IMR-90 (cell line): ENCODE measurements around the gene DPPA2. TPM values are rescaled to one million over a fixed set of nuclear protein-coding genes. Genes with fewer than 3 reads are reported as not detected.

Experiments
- ATAC-seq: fragments of 200-7000 bp; cut with Tn5 transposase; 2 replicates; pipeline ENCODE4 v1.9.1; 2020; ENCODE audit warnings: low read depth, mild to moderate bottlenecking, moderate library complexity
- BruUV-seq: library from RNA; stranded (reverse); fragments of 400-500 nt; replicated peaks from 2 replicates; lab custom pipeline; 2021; lab: Mats Ljungman, UMichigan
- CTCF ChIA-PET: fragments of 300-600 bp; formaldehyde crosslinking; extraction: SDS; loops from one replicate; lab custom pipeline; 2021; ENCODE audit warnings: antibody characterized with exemption; lab: Yijun Ruan, JAX
- POLR2A ChIA-PET: fragments of 300-600 bp; sonication (Branson Sonifier 250); formaldehyde crosslinking; loops from one replicate; lab custom pipeline; 2022; ENCODE audit warnings: antibody characterized with exemption; ENCODE audit not compliant: unreplicated experiment; lab: Charles Lee
- DNase-seq: peaks from one replicate; pipeline ENCODE4 v3.0.0; 2013
- H2AFZ ChIP-seq: replicated peaks from 2 replicates; pipeline ENCODE3; 2013; ENCODE audit warnings: low read length, mild to moderate bottlenecking; ENCODE audit not compliant: poor library complexity
- H2AK5ac ChIP-seq: 2 replicates; pipeline ENCODE4 v1.6.1; 2013; ENCODE audit warnings: low read depth, low read length, inconsistent platforms
- H2AK9ac ChIP-seq: replicated peaks from 2 replicates; pipeline ENCODE3; 2013; ENCODE audit warnings: mild to moderate bottlenecking, low read depth, low read length, moderate library complexity; ENCODE audit not compliant: poor library complexity
- H2BK120ac ChIP-seq: 2 replicates; pipeline ENCODE4 v1.6.1; 2013; ENCODE audit warnings: low read depth, low read length, inconsistent platforms
- H2BK15ac ChIP-seq: 3 replicates; pipeline ENCODE4 v1.6.1; 2013; ENCODE audit warnings: low read depth, low read length, inconsistent platforms
- H2BK20ac ChIP-seq: 2 replicates; pipeline ENCODE4 v1.6.1; 2013; ENCODE audit warnings: low read depth, mild to moderate bottlenecking, inconsistent platforms, low read length, moderate library complexity
- H2BK5ac ChIP-seq: 2 replicates; pipeline ENCODE4 v1.6.1; 2013; ENCODE audit warnings: mild to moderate bottlenecking, low read depth, low read length, inconsistent platforms; ENCODE audit not compliant: poor library complexity, severe bottlenecking
- H3K14ac ChIP-seq: replicated peaks from 2 replicates; pipeline ENCODE4 v1.6.1; 2013; ENCODE audit warnings: low read depth, low read length, inconsistent platforms
- H3K18ac ChIP-seq: 2 replicates; pipeline ENCODE4 v1.6.1; 2013; ENCODE audit warnings: low read depth, low read length, control low read depth
- H3K23ac ChIP-seq: 2 replicates; pipeline ENCODE4 v1.6.1; 2013; ENCODE audit warnings: low read depth, low read length, inconsistent platforms
- H3K27ac ChIP-seq: 2 replicates; pipeline ENCODE4 v1.5.1; 2013; ENCODE audit warnings: mild to moderate bottlenecking, control low read depth, low read length; ENCODE audit not compliant: insufficient read depth
- H3K27me3 ChIP-seq: 2 replicates; pipeline ENCODE4 v1.6.1; 2013; ENCODE audit warnings: low read length; ENCODE audit not compliant: control insufficient read depth, insufficient read depth
- H3K36me3 ChIP-seq: 2 replicates; pipeline ENCODE4 v1.6.1; 2013; ENCODE audit warnings: low read length, mixed read lengths; ENCODE audit not compliant: control insufficient read depth, insufficient read depth
- H3K4ac ChIP-seq: 2 replicates; pipeline ENCODE4 v1.6.1; 2013; ENCODE audit warnings: low read depth, low read length, inconsistent platforms
- H3K4me1 ChIP-seq: 2 replicates; pipeline ENCODE4 v1.6.1; 2013; ENCODE audit warnings: low read length, mixed read lengths; ENCODE audit not compliant: control insufficient read depth, insufficient read depth
- H3K4me2 ChIP-seq: 2 replicates; pipeline ENCODE4 v1.6.1; 2013; ENCODE audit warnings: low read depth, mild to moderate bottlenecking, control low read depth, low read length, moderate library complexity
- H3K4me3 ChIP-seq: 2 replicates; pipeline ENCODE4 v1.5.1; 2013; ENCODE audit warnings: low read depth, mild to moderate bottlenecking, control low read depth, low read length, moderate library complexity; ENCODE audit not compliant: insufficient read depth
- H3K56ac ChIP-seq: 2 replicates; pipeline ENCODE4 v1.6.1; 2013; ENCODE audit warnings: low read length, inconsistent platforms; ENCODE audit not compliant: insufficient read depth; ENCODE audit errors: extremely low read depth
- H3K79me1 ChIP-seq, 2 experiments: 2 replicates each; pipeline ENCODE4 v1.6.1; 2013; ENCODE audit warnings: low read length in 2 of 2, inconsistent platforms in 1 of 2, low read depth in 1 of 2
- H3K9ac ChIP-seq: 2 replicates; pipeline ENCODE4 v1.6.1; 2013; ENCODE audit warnings: low read depth, low read length, control low read depth
- H3K9me1 ChIP-seq: 2 replicates; pipeline ENCODE4 v1.6.1; 2013; ENCODE audit warnings: low read length, inconsistent platforms; ENCODE audit not compliant: insufficient read depth
- H3K9me3 ChIP-seq: 2 replicates; pipeline ENCODE4 v1.6.1; 2013; ENCODE audit warnings: low read length; ENCODE audit not compliant: control insufficient read depth, insufficient read depth
- H4K20me1 ChIP-seq: 2 replicates; pipeline ENCODE4 v1.6.1; 2013; ENCODE audit warnings: low read length, inconsistent platforms; ENCODE audit not compliant: insufficient read depth
- H4K5ac ChIP-seq: 2 replicates; pipeline ENCODE4 v1.6.1; 2013; ENCODE audit warnings: mild to moderate bottlenecking, low read depth, low read length, control low read depth
- H4K8ac ChIP-seq, 2 experiments: 2 replicates each; pipeline ENCODE4 v1.6.1; 2013; ENCODE audit warnings: low read depth in 2 of 2, low read length in 2 of 2, control low read depth in 1 of 2, inconsistent platforms in 1 of 2
- H4K91ac ChIP-seq: 2 replicates; pipeline ENCODE4 v1.6.1; 2013; ENCODE audit warnings: low read depth, low read length, inconsistent platforms; ENCODE audit not compliant: insufficient read depth
- BHLHE40 ChIP-seq: fragments of 150-350 bp; IDR thresholded peaks from 2 replicates; pipeline ENCODE4 v1.6.1; 2016; ENCODE audit warnings: mild to moderate bottlenecking, low read depth, low read length
- CEBPB ChIP-seq: IDR thresholded peaks from 2 replicates; pipeline ENCODE4 v1.6.1; 2012; ENCODE audit warnings: low read depth, low read length, improper control_type of control experiment
- CHD1 ChIP-seq: IDR thresholded peaks from 2 replicates; pipeline ENCODE4 v1.6.1; 2012; ENCODE audit warnings: low read depth, low read length, improper control_type of control experiment
- CTCF ChIP-seq: conservative IDR thresholded peaks from 2 replicates; pipeline ENCODE4 v1.5.1; 2012; ENCODE audit warnings: mild to moderate bottlenecking, low read depth, low read length, improper control_type of control experiment
- FOS ChIP-seq: fragments of 150-350 bp; IDR thresholded peaks from 2 replicates; pipeline ENCODE4 v1.6.1; 2016; ENCODE audit warnings: low read depth, low read length
- MAFK ChIP-seq: IDR thresholded peaks from 2 replicates; pipeline ENCODE4 v1.6.1; 2012; ENCODE audit warnings: low read depth, low read length, improper control_type of control experiment
- MAZ ChIP-seq: IDR thresholded peaks from 2 replicates; pipeline ENCODE4 v1.6.1; 2012; ENCODE audit warnings: low read depth, mild to moderate bottlenecking, low read length, improper control_type of control experiment, moderate library complexity, borderline replicate concordance
- MXI1 ChIP-seq: IDR thresholded peaks from 2 replicates; pipeline ENCODE4 v1.6.1; 2012; ENCODE audit warnings: low read depth, mild to moderate bottlenecking, low read length, moderate library complexity, borderline replicate concordance
- NFE2L2 ChIP-seq: fragments of 150-350 bp; IDR thresholded peaks from 2 replicates; pipeline ENCODE4 v1.6.1; 2016; ENCODE audit warnings: low read depth, mild to moderate bottlenecking, low read length
- POLR2A ChIP-seq: IDR thresholded peaks from 2 replicates; pipeline ENCODE4 v1.6.1; 2012; ENCODE audit warnings: mild to moderate bottlenecking, low read depth, low read length
- RAD21 ChIP-seq: IDR thresholded peaks from 2 replicates; pipeline ENCODE4 v1.6.1; 2012; ENCODE audit warnings: low read length, improper control_type of control experiment
- RCOR1 ChIP-seq: IDR thresholded peaks from 2 replicates; pipeline ENCODE4 v1.6.1; 2012; ENCODE audit warnings: mild to moderate bottlenecking, low read length, improper control_type of control experiment; ENCODE audit not compliant: insufficient replicate concordance
- RFX5 ChIP-seq: IDR thresholded peaks from 2 replicates; pipeline ENCODE4 v1.8.0; 2012; ENCODE audit warnings: low read depth, mild to moderate bottlenecking, low read length, moderate library complexity
- SMC3 ChIP-seq: fragments of 150-350 bp; IDR thresholded peaks from 2 replicates; pipeline ENCODE4 v1.6.1; 2016; ENCODE audit warnings: low read depth, mild to moderate bottlenecking, antibody characterized with exemption, low read length, moderate library complexity
- WGBS, 2 experiments: methylation state at CpG; one replicate each; pipeline versions ENCODE4 v1.1.5 to v1.1.7; 2013; ENCODE audit warnings: missing lambda C conversion rate in 2 of 2; ENCODE audit not compliant: insufficient read length in 1 of 2; ENCODE audit errors: extremely low coverage in 2 of 2; 5-methylcytosine and 5-hydroxymethylcytosine counted together
- dilution Hi-C: fragments of 300-500 bp; cut with HindIII; formaldehyde crosslinking; loops from one replicate; pipeline ENCODE4 v1.14.3; 2018; ENCODE audit warnings: low sequenced_read_pairs; ENCODE audit not compliant: unreplicated experiment
- in situ Hi-C: fragments of 300-500 bp; cut with MboI; formaldehyde crosslinking; loops from 3 replicates; pipeline ENCODE4 v1.14.3; 2019; ENCODE audit warnings: low sequenced_read_pairs, inconsistent platforms, mixed read lengths
- intact Hi-C: fragments of 100-400 bp; cut with micrococcal nuclease; formaldehyde crosslinking; loops from 2 replicates; pipeline ENCODE4 v1.10.0; 2022
- polyA plus RNA-seq, 3 experiments: library from polyadenylated mRNA; depleted of rRNA; stranded (reverse); fragments of >200 nt; gene quantifications; 2 replicates each; pipeline ENCODE4 v1.2.3, GENCODE V29; 2012; ENCODE audit warnings: low replicate concordance in 1 of 3
- total RNA-seq: library from RNA; depleted of rRNA; stranded (reverse); fragments of >200 nt; gene quantifications from 2 replicates; pipeline ENCODE4 v1.2.3, GENCODE V29; 2012
- TF ChIP-seq, protein P1 (sequence below): fragments of 150-350 bp; IDR thresholded peaks from 2 replicates; pipeline ENCODE4 v1.6.1; 2017; ENCODE audit warnings: mild to moderate bottlenecking, antibody characterized with exemption, low read length, low read depth
- TF ChIP-seq, protein P2 (sequence below): fragments of 150-350 bp; IDR thresholded peaks from 2 replicates; pipeline ENCODE4 v1.6.1; 2016; ENCODE audit warnings: low read depth, mild to moderate bottlenecking, low read length, moderate library complexity, borderline replicate concordance

Gene DPPA2
- total and polyA plus RNA-seq, 2 of the 4 experiments (the other 2 are of a cell fraction), result not detected

GRCh38 chr3:109337393-109337792 lies 21.1 kb upstream of the DPPA2 start, which contains the start of gene DPPA4:
DPPA4 (minus strand) TSS chr3:109337546; CDS start chr3:109337517, 29 bp downstream.
- POLR2A ChIA-PET, result no interaction called here
- Histone ChIP-seq H4K91ac (no peak within 1 kb of the TSS), H3K56ac (no peak within 1 kb of the TSS), H3K27me3 (no peaks in the 10 kb centered on the region), H3K9me3 (no peaks in the 10 kb centered on the region), H4K20me1 (no peaks in the 10 kb centered on the region), H2BK5ac (no peak within 1 kb of the TSS), H3K27ac (no peak within 1 kb of the TSS), H2BK20ac (no peak within 1 kb of the TSS), H3K36me3 (no peaks in the 10 kb centered on the region), H2AFZ (no peak within 1 kb of the TSS), H3K4me2 (peak within 1 kb of the TSS; percentile 83), H2AK5ac (no peak within 1 kb of the TSS), H4K8ac (no peak within 1 kb of the TSS), H3K4ac (no peak within 1 kb of the TSS), H3K4me3 (peak within 1 kb of the TSS; percentile 24), H3K79me1 (no peaks in the 10 kb centered on the region), H2AK9ac (no peak within 1 kb of the TSS), H3K9me1 (no peaks in the 10 kb centered on the region), H2BK120ac (no peak within 1 kb of the TSS), H3K4me1 (no peaks in the 10 kb centered on the region), H3K14ac (no peak within 1 kb of the TSS), H3K23ac (no peak within 1 kb of the TSS), H3K9ac (no peak within 1 kb of the TSS), H4K5ac (no peak within 1 kb of the TSS), H2BK15ac (no peak within 1 kb of the TSS), H3K18ac (no peak within 1 kb of the TSS)
- dilution Hi-C loops, result no loop called here
- ATAC-seq (no peak), DNase-seq (no peak)
- intact Hi-C loops, result no loop called here
- WGBS, 2 experiments, result 93% methylated on average over 2 of the region's 5 CpGs; no CpG with 5 or more reads in 1 of the 2 experiments
- in situ Hi-C loops, result no loop called here
- no peak for TF ChIP-seq BHLHE40
- TF ChIP-seq FOS, result no peak
- TF ChIP-seq MAFK, result no peak
- TF ChIP-seq, protein P1, sequence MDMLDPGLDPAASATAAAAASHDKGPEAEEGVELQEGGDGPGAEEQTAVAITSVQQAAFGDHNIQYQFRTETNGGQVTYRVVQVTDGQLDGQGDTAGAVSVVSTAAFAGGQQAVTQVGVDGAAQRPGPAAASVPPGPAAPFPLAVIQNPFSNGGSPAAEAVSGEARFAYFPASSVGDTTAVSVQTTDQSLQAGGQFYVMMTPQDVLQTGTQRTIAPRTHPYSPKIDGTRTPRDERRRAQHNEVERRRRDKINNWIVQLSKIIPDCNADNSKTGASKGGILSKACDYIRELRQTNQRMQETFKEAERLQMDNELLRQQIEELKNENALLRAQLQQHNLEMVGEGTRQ, result no peak
- no peak for TF ChIP-seq MAZ
- TF ChIP-seq RAD21, result no peak
- TF ChIP-seq SMC3, result no peak
- TF ChIP-seq CTCF, result no peak
- TF ChIP-seq POLR2A, result no peak
- TF ChIP-seq NFE2L2, result no peak
- no peak for TF ChIP-seq RFX5
- TF ChIP-seq CEBPB, result no peak
- no peak for TF ChIP-seq RCOR1
- no peak for TF ChIP-seq MXI1
- TF ChIP-seq, protein P2, sequence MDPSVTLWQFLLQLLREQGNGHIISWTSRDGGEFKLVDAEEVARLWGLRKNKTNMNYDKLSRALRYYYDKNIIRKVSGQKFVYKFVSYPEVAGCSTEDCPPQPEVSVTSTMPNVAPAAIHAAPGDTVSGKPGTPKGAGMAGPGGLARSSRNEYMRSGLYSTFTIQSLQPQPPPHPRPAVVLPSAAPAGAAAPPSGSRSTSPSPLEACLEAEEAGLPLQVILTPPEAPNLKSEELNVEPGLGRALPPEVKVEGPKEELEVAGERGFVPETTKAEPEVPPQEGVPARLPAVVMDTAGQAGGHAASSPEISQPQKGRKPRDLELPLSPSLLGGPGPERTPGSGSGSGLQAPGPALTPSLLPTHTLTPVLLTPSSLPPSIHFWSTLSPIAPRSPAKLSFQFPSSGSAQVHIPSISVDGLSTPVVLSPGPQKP, result no peak
- TF ChIP-seq CHD1, result no peak
- CTCF ChIA-PET, result no interaction called here
- BruUV-seq, result no TSS peak
